Naive B cell (primary cell): ENCODE measurements around the gene AMPD2. TPM values are rescaled to one million over a fixed set of nuclear protein-coding genes. Genes with fewer than 3 reads are reported as not detected.

Experiments
- ATAC-seq, 2 donors: fragments of 150-1000 bp; cut with Tn5 transposase; 2 replicates each; pipeline ENCODE4 v1.10.0; 2021; ENCODE audit warnings: low read depth in 2 of 2, mild to moderate bottlenecking in 2 of 2, moderate library complexity in 2 of 2
- DNase-seq: peaks from one replicate; pipeline ENCODE4 v3.0.0; 2022
- H3K27ac Mint-ChIP-seq, 6 donors: one replicate each; pipeline ENCODE4 v1.8.0; 2020 to 2022; ENCODE audit warnings: mild to moderate bottlenecking in 6 of 6, mixed read lengths in 6 of 6, moderate library complexity in 5 of 6, inconsistent platforms in 2 of 6
- H3K27me3 Mint-ChIP-seq, 3 donors: one replicate each; pipeline ENCODE4 v1.8.0; 2021 to 2022; ENCODE audit warnings: mixed read lengths in 3 of 3, mild to moderate bottlenecking in 1 of 3
- H3K36me3 Mint-ChIP-seq, 2 donors: one replicate each; pipeline ENCODE4 v1.8.0; 2020 to 2022; ENCODE audit warnings: mixed read lengths in 2 of 2, inconsistent platforms in 1 of 2, mild to moderate bottlenecking in 1 of 2
- H3K4me1 Mint-ChIP-seq, 3 donors: one replicate each; pipeline ENCODE4 v1.8.0; 2020 to 2022; ENCODE audit warnings: mixed read lengths in 3 of 3, inconsistent platforms in 1 of 3, mild to moderate bottlenecking in 1 of 3, moderate library complexity in 1 of 3
- H3K4me3 Mint-ChIP-seq, 8 donors: one replicate each; pipeline ENCODE4 v1.8.0; 2020 to 2022; ENCODE audit warnings: mild to moderate bottlenecking in 8 of 8, mixed read lengths in 8 of 8, moderate library complexity in 8 of 8, inconsistent platforms in 2 of 8
- H3K9me3 Mint-ChIP-seq, 7 donors: one replicate each; pipeline ENCODE4 v1.8.0; 2020 to 2022; ENCODE audit warnings: mixed read lengths in 7 of 7, mild to moderate bottlenecking in 5 of 7, inconsistent platforms in 2 of 7, moderate library complexity in 1 of 7
- polyA plus RNA-seq, 6 donors: library from polyadenylated mRNA; unstranded; fragments of 300-500 nt; fragmentation: Illumina TruSeq; gene quantifications; one replicate each; pipeline ENCODE4 v1.2.3, GENCODE V29; 2021; ENCODE audit warnings: low read depth in 6 of 6

Gene AMPD2
- polyA plus RNA-seq, 6 donors from 2014 or later = 14.3 to 34.9 (median 25.6) TPM

GRCh38 chr1:109639063-109639840 is 19.6 kb downstream of the AMPD2 start:
- H3K4me3 Mint-ChIP-seq = no peak overlapping the region
- no peaks in the 10 kb centered on the region for H3K9me3 Mint-ChIP-seq
- H3K4me1 Mint-ChIP-seq = peaks cover 3 to 17% (median 16%) of the 10 kb centered on the region in 3 donors
- ATAC-seq (no peak), DNase-seq (no peak)
- no peaks in the 10 kb centered on the region for H3K36me3 Mint-ChIP-seq
- H3K27me3 Mint-ChIP-seq = peaks cover 0 to 13% (median 5%) of the 10 kb centered on the region in 3 donors
- peak overlapping the region in 1 of 6 donors; percentile 33 for H3K27ac Mint-ChIP-seq

GRCh38 chr1:109639841-109640184 is 20.2 kb downstream of the AMPD2 start:
- peaks cover 3 to 17% (median 16%) of the 10 kb centered on the region in 3 donors for H3K4me1 Mint-ChIP-seq
- H3K27ac Mint-ChIP-seq = peak overlapping the region in 1 of 6 donors; percentile 49
- H3K4me3 Mint-ChIP-seq = no peak overlapping the region
- H3K9me3 Mint-ChIP-seq = no peaks in the 10 kb centered on the region
- no peak for DNase-seq
- H3K27me3 Mint-ChIP-seq = peaks cover 0 to 13% (median 5%) of the 10 kb centered on the region in 3 donors
- ATAC-seq = no peak
- H3K36me3 Mint-ChIP-seq = no peaks in the 10 kb centered on the region

GRCh38 chr1:109640285-109640865 is 20.7 kb downstream of the AMPD2 start:
- H3K4me1 Mint-ChIP-seq = peaks cover 3 to 17% (median 16%) of the 10 kb centered on the region in 3 donors
- no peaks in the 10 kb centered on the region for H3K36me3 Mint-ChIP-seq
- H3K27ac Mint-ChIP-seq = peak overlapping the region in 1 of 6 donors; percentile 49
- H3K9me3 Mint-ChIP-seq = no peaks in the 10 kb centered on the region
- H3K4me3 Mint-ChIP-seq = no peak overlapping the region
- peak; percentile 77 for DNase-seq
- peaks cover 4 to 13% (median 5%) of the 10 kb centered on the region in 3 donors for H3K27me3 Mint-ChIP-seq
- peak; percentile 65 to 72 for ATAC-seq

GRCh38 chr1:109641078-109641740 is 21.6 kb downstream of the AMPD2 start:
- no peaks in the 10 kb centered on the region for H3K9me3 Mint-ChIP-seq
- H3K36me3 Mint-ChIP-seq = no peaks in the 10 kb centered on the region
- H3K27ac Mint-ChIP-seq = peak overlapping the region in 1 of 6 donors; percentile 65
- ATAC-seq (no peak), DNase-seq (no peak)
- peaks cover 4 to 13% (median 5%) of the 10 kb centered on the region in 3 donors for H3K27me3 Mint-ChIP-seq
- H3K4me3 Mint-ChIP-seq = no peak overlapping the region
- H3K4me1 Mint-ChIP-seq = peaks cover 3 to 17% (median 16%) of the 10 kb centered on the region in 3 donors

- Mint-ChIP-seq H3K27ac (no peak overlapping the region), H3K27me3 (peaks cover 4 to 13% (median 5%) of the 10 kb centered on the region in 3 donors), H3K4me1 (peaks cover 3 to 17% (median 16%) of the 10 kb centered on the region in 3 donors), H3K9me3 (no peaks in the 10 kb centered on the region), H3K36me3 (no peaks in the 10 kb centered on the region), H3K4me3 (no peak overlapping the region)
- DNase-seq (no peak), ATAC-seq (no peak)
Observed at GRCh38 chr1:109641861-109642260, 22.2 kb downstream of the AMPD2 start.

GRCh38 chr1:109642626-109643025 is 23.0 kb downstream of the AMPD2 start:
- H3K4me3 Mint-ChIP-seq = peak overlapping the region in 1 of 8 donors; percentile 36
- no peak for ATAC-seq
- peaks cover 4 to 8% (median 5%) of the 10 kb centered on the region in 3 donors for H3K27me3 Mint-ChIP-seq

GRCh38 chr1:109643385-109644230 is 24.0 kb downstream of the AMPD2 start:
- Mint-ChIP-seq H3K9me3 (no peaks in the 10 kb centered on the region), H3K27ac (no peak overlapping the region)
- peak; percentile 93 to 96 for ATAC-seq

More at GRCh38 chr1:109642626-109643025, 23.0 kb downstream of the AMPD2 start:
- no peaks in the 10 kb centered on the region for H3K9me3 Mint-ChIP-seq
- H3K36me3 Mint-ChIP-seq = no peaks in the 10 kb centered on the region
- H3K27ac Mint-ChIP-seq = peak overlapping the region in 1 of 6 donors; percentile 83
- peaks cover 3 to 17% (median 16%) of the 10 kb centered on the region in 3 donors for H3K4me1 Mint-ChIP-seq
- no peak for DNase-seq

GRCh38 chr1:109644670-109645069 is 25.0 kb downstream of the AMPD2 start:
- Mint-ChIP-seq H3K27me3 (peaks cover 0 to 5% (median 4%) of the 10 kb centered on the region in 3 donors), H3K4me3 (no peak overlapping the region), H3K36me3 (no peaks in the 10 kb centered on the region), H3K27ac (no peak overlapping the region), H3K9me3 (no peaks in the 10 kb centered on the region), H3K4me1 (peaks cover 3 to 17% (median 16%) of the 10 kb centered on the region in 3 donors)
- ATAC-seq = no peak
- no peak for DNase-seq

More at GRCh38 chr1:109643385-109644230, 24.0 kb downstream of the AMPD2 start:
- H3K4me1 Mint-ChIP-seq = peaks cover 3 to 17% (median 16%) of the 10 kb centered on the region in 3 donors
- H3K27me3 Mint-ChIP-seq = peaks cover 2 to 5% (median 4%) of the 10 kb centered on the region in 3 donors
- no peaks in the 10 kb centered on the region for H3K36me3 Mint-ChIP-seq
- no peak overlapping the region for H3K4me3 Mint-ChIP-seq
- DNase-seq = peak; percentile 75

GRCh38 chr1:109649491-109649914 is 29.9 kb downstream of the AMPD2 start:
- peaks cover 11 to 28% (median 18%) of the 10 kb centered on the region in 3 donors for H3K27me3 Mint-ChIP-seq
- H3K4me1 Mint-ChIP-seq = peaks cover 0 to 2% (median 0%) of the 10 kb centered on the region in 3 donors
- no peak overlapping the region for H3K27ac Mint-ChIP-seq
- H3K36me3 Mint-ChIP-seq = no peaks in the 10 kb centered on the region
- DNase-seq = no peak
- no peaks in the 10 kb centered on the region for H3K9me3 Mint-ChIP-seq
- H3K4me3 Mint-ChIP-seq = no peak overlapping the region
- ATAC-seq = no peak

- no peak for DNase-seq
- Mint-ChIP-seq H3K36me3 (no peaks in the 10 kb centered on the region), H3K4me1 (peaks cover 7 to 14% (median 9%) of the 10 kb centered on the region in 3 donors), H3K27ac (no peak overlapping the region), H3K9me3 (no peaks in the 10 kb centered on the region), H3K27me3 (peaks cover 11 to 28% (median 13%) of the 10 kb centered on the region in 3 donors), H3K4me3 (no peak overlapping the region)
- ATAC-seq = no peak
Observed at GRCh38 chr1:109650609-109651008, 31.0 kb downstream of the AMPD2 start.

GRCh38 chr1:109652402-109652801 is 32.8 kb downstream of the AMPD2 start:
- ATAC-seq (no peak), DNase-seq (no peak)
- Mint-ChIP-seq H3K27ac (no peak overlapping the region), H3K4me1 (peaks cover 18 to 26% (median 22%) of the 10 kb centered on the region in 3 donors), H3K36me3 (no peaks in the 10 kb centered on the region), H3K27me3 (peaks cover 11 to 28% (median 13%) of the 10 kb centered on the region in 3 donors), H3K9me3 (no peaks in the 10 kb centered on the region), H3K4me3 (peak overlapping the region in 1 of 8 donors; percentile 63)

- H3K36me3 Mint-ChIP-seq = no peaks in the 10 kb centered on the region
- H3K27me3 Mint-ChIP-seq = peaks cover 11 to 28% (median 13%) of the 10 kb centered on the region in 3 donors
- peak overlapping the region in 1 of 6 donors; percentile 56 for H3K27ac Mint-ChIP-seq
- no peaks in the 10 kb centered on the region for H3K9me3 Mint-ChIP-seq
- peak overlapping the region in 3 of 8 donors; percentile 22 to 73 (median 29) for H3K4me3 Mint-ChIP-seq
- ATAC-seq (no peak), DNase-seq (no peak)
- peaks cover 21 to 26% (median 22%) of the 10 kb centered on the region in 3 donors for H3K4me1 Mint-ChIP-seq
Observed at GRCh38 chr1:109653306-109653705, 33.7 kb downstream of the AMPD2 start.
